DMS53 treated with DMSO at 0.1 percent for 48 hours (cell line): ENCODE results near the gene ASTN2.
"Not testable (repeated sequence)": the region's sequence is repeated elsewhere in the genome, so short reads cannot be mapped to it uniquely, and the experiment has no call there.

ENCODE experiments used
- DNase-seq: peaks from one replicate; lab custom pipeline; 2025; ENCODE audit not compliant: unreplicated experiment; lab: John Stamatoyannopoulos, UW

Gene ASTN2

DNA sequence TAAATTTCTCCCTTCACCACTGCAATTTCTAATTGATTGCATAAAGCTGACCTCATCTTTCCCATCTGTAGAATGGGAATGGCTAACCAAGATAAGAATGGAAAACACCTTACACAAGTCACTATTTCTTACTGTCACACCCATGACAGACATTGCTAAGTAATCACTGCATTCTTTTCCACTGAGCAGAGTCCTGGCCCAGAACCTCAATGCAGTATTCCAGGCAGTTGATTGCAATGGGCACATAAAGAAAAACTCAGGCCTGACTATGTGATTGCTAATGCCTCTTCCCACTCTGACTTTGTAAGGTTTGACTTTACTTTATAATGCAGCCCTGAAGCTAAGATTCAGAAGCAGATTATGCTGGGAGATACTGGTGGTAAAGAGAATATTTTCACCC is 698.4 kb downstream of the ASTN2 start:
- DNase-seq: no peak

DNA sequence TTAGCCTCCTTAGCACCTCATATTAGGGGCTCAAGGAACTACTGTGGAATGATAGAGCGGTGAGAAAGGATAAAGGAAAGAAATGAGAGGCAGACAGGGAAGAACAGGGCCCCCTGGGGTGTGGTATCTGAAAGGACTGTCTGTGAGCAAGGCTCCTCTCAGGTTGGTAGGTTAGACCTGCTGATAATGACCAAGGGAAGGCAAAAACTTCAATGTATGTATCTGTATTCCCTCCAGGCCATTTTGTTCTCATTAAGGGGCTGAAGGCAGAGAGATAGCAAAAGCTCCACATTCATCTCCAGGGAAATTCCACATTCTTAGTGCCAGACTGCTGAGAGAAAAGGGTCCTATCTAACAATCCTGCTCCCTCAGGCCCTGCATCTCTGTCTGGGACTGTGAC is 699.1 kb downstream of the ASTN2 start:
- DNase-seq: no peak

DNA sequence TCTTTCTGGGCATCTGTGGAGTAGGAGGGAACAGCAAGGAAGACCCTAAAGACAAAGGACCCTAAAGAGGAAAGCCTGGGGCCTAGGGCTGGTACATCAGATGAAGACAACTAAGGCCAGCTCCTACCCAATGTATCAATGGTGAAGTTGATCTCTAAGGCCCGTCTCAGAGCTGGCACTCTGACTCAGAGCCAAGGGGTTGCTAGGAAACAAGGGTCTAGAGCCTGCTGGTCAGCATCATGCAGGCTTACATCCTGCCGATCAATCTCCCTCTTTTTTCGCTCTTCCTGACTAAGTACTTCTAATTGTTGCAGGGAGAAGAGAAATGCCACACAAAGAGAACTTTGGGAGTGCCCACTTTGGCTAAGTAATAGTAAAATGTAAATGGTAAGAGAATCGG is 701.6 kb downstream of the ASTN2 start:
- DNase-seq: no peak

DNA sequence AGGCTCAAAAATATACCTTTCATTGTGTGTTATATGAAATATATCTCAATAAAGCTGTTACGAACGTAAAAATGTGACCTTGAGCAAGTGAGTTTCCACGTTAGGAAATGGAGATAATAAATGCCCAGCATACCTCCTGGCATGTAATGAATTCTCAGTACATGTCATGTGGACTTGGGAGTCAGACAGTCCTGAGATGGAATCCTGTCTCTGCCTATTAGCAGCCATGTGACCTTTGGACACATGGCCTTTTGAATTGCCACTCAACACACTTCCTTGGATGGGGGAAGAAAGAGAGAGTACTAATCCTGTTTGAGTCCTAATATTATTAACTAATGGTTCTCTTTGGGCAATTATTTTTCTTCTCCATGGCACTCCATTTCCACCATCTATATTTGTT is 702.1 kb downstream of the ASTN2 start:
- no peak for DNase-seq

DNA sequence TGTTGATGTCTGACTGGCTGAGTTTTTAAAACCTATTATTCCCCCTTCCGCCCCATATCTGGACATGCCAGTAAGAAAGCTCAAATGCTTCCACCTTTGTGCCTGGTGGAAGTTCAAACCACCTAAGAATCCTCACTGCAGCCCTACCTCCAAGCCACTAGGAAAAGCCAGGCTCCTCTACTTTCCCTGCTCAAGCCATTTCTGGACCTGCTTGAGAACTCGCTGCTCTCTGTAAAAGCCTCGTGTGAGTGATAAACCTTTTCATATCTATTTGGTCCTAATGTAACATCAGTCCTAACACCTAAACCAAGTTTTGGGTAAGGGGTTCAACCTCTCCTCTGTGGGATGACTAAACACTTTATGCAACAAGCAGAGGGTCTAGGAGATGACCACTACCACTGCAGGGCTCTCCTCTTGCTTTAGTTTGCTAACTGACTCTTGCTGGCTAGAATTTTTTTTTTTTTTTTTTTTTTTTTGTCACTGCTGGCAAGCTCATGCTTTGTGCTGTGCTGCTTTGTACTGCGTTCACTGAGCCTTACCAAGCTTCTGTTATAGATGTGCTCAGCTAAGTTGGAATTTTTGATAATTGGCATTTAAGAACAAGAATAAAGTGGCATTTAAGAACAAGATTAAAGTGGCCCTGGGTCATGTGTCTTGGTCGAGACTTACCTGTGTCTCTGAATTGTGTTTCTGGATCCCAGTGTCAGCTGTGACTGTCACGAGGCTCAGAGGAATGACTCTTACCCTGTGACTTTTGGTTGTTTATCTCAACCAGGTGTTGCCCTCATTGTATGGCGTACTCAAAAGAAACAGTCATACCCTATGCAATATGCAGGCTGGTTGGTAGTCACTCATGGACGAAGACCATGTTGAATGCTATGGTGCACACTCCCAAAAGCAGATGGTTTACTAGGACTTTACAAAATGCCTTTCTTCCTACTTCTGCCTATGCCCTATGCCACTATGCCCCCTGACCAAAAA is 708.3 kb downstream of the ASTN2 start:
- DNase-seq: no peak

DNA sequence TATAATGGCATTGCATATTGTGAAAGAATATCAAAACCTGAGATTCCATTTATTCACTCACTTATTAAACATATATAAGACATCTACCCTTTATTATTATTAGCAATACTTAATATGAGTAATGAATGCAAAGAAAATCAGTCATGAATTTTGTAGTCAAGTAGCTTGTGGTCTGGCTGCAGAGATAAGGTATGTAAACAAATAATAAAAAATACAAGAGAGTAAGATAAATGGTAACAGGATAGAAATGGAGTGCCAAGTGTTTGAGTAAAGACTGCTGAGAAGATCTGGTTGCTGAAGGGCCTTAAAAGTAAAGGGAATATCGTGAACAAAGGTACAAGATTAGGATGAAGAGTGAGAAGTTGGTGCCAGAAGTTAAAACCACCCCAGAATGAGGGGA is 709.3 kb downstream of the ASTN2 start:
- no peak for DNase-seq

DNA sequence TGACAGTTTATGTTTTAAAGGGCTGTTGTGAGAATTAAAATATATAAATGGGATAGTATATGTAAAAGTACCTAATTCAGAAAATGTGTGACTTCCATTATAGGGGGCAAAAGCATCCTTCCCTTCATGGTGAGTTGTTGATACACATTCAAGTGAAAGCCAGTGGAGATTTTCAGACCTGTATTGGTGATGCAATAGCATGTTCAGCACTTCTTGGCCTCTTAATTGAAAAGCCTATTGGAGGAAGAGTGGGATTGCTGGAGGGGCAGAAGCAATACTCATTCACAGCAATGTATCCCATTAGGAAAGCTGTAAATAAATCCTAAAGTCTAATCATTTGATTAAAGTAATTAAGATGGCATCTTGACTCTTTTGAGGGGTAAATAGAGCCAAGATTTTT is 710.4 kb downstream of the ASTN2 start:
- no peak for DNase-seq

DNA sequence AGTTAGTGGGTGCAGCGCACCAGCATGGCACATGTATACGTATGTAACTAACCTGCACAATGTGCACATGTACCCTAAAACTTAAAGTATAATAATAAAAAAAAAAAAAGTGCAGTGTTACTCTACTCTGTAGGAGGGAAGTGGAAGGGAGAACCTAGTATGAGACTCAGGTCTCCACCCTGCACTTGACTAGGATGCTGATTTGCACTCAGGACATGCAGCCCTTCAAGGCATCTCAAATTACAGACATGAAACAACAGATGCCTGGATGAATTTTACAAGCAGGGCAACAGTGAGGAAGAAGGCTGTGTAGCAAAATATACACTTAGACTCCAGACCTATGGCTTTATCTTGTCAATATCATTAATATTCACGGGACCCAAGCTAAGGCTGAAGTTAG is 711.2 kb downstream of the ASTN2 start:
- DNase-seq: no peak

DNA sequence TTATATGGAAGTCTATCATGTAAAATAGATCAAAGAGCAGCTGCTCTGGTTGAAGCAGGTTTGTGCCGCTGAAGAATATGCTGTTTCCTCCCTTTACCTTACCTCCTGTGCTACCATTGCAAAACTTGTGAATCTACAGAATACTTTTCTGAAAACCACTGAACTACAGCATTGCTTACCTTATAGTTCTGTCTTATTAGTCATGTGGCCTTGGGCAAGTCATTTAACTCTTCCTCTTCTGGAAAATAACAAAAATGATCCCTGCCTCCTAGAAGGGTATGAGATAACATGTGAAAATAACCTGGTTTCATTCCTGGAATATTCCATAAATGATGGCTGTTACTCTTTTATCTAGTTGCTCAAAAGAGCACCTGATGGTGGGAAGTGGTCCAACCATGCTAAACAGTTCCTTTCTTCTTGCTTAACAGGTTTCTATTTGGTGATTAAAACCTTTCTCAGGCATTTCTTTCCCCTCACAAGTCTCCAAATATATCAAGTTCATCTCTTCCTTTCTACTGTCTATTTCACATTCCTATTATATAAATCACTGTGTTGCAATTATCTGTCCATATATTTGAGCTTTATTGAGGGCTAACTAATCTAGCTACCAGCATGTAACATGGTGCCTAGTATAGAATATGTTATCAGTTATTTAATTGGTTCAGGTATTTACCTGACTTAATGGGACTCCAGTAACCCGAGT is 712.8 kb downstream of the ASTN2 start:
- no peak for DNase-seq

DNA sequence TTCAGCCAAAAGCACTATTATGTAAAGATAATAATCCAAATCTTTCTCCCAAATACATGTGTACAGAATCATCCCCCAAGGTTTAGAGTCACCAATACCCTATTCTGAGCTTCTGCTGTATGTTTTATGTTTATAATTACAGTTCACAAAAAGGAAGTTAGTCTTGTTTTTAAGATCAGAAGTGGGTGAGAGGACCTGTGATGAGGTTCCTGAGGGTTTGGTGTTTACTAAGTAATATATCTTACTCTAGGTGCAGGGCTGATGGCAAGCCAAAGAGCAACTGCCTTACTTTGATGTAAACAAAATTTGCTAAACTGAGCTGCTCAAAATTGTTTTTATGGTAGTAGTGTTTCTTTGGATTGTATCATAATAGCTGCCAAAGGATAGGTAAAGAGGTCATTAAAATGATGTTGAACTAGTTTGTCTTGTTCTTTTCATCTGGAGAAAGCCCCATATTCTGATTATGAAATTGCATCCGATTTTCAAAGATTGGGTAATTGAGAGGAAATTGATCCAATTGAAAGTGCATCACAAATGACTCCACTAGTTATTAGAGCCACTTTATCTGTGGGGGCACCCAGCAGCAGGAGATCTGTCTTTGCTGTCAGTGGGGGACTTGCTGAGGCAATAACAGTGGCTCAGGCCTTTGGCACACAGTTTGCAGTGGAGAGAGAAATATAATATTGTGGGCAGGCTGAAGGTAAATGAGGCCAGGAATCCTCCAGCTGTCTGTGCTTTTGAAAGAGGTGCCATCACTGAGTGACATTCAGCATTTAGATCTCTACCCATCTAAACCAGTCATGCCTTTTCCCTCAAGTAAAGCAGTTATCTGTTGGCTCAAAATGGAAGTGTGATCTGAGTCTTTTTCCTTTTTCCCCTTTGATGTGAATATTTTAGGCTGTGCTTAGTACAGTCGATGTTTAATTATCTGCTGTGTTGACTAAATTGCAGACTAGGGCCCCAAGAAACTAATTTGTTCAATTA is 713.7 kb downstream of the ASTN2 start:
- no peak for DNase-seq

DNA sequence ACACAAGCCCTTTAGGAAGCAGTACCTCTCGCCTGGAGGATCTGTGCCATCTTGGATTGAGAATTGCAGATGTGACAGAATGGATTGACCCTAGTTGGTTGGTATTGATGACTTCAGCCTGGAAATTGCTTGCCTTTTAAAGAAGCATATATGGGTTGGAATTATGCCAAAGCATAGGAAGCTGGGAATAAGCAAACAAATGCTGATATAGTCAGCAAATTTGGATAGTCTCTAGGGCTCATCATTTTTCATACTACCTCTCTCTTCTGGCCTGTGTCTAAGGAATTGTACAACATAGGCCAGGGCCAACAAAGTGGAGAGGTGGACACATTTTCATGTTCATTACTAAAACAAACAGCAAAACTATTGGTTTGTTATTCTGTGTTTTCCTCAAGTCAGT is 714.6 kb downstream of the ASTN2 start:
- DNase-seq: no peak

DNA sequence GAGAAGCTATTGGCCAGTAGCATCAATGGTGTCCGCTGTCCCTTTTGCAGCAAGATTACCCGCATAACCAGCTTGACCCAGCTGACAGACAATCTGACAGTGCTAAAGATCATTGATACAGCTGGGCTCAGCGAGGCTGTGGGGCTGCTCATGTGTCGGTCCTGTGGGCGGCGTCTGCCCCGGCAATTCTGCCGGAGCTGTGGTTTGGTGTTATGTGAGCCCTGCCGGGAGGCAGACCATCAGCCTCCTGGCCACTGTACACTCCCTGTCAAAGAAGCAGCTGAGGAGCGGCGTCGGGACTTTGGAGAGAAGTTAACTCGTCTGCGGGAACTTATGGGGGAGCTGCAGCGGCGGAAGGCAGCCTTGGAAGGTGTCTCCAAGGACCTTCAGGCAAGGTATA is 717.0 kb downstream of the ASTN2 start:
- no peak for DNase-seq

DNA sequence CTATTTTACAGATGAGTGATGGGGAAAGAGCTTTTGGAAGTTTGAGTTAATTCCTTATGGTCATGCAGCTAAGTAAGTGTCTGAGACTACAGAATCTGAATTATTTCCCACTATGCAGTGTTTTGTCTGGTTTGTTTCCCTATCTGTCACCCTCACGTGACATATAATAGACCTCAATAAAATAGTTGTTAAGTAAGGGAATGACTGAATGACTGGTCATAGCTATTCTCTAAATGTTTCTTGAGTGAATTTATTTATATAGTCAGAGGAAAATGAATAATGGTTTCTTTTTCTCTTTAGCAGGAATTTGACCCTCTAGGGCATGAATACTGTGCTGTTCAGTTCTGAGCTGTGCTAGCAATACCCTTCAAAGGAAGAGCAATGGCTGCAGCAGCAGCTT is 717.5 kb downstream of the ASTN2 start:
- DNase-seq: no peak

DNA sequence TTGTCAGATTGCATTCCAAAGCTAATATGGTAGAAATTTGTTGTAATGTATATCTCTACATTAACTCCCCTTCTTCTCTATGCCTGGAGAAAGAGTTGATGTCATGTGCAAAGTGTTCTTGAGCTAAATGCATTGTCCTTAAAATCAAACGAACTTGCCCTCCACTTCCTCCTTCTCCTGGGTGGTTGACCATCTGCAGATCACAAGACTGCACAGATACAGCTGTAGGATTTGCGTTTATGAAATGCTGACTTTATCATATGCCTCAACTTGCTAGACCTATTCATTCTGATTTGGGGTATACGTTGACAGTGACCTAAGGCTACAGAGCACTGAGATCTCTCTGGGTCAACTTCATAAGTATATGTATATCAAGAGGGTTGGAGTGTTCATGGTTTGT is 719.4 kb downstream of the ASTN2 start:
- DNase-seq: no peak

DNA sequence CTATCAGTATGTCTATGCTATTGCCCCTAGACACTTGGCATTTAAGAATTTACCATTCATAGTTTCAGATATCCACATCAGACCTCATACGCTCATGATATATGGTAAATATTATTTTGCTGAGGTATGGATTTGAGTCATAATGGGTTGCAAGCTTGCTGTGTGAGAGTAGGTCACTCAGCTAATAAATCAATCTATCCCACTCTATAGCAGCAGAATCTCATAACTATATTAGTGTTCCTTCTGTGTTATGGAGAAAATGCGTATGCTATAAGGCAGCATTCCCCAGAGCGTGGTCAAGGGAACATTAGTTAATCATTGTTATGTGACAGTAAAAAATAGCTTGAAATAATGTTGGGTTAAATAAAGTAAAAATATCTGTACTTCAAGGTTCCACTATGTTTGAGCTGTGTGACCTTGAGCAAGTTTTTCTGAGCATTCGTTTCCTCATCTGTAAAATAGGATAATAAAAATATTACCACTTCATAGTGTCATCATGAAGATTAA is 720.0 kb downstream of the ASTN2 start:
- DNase-seq: no peak

DNA sequence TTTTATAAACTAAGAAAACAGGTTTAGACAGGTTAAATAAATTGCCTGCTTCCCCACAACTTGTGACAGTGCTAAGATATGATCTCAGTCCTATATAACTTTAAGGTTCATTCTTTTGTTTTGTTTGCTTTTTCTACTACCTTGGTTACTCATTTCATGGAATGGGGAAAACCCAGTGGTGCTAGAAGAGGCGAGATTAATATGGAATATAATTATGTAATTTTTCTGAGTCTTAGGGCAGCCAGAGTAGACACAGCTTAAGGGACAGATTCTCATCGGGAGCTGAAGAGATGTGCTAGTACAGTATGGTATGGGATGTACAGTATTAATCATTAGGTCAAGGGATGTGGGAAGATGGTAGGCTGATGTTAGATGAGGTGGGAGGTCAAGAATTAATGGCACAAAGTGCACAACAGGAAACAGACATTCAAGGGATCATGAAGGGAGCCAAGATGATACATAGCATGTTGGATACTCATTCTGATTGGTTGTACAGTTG is 721.6 kb downstream of the ASTN2 start:
- no peak for DNase-seq

DNA sequence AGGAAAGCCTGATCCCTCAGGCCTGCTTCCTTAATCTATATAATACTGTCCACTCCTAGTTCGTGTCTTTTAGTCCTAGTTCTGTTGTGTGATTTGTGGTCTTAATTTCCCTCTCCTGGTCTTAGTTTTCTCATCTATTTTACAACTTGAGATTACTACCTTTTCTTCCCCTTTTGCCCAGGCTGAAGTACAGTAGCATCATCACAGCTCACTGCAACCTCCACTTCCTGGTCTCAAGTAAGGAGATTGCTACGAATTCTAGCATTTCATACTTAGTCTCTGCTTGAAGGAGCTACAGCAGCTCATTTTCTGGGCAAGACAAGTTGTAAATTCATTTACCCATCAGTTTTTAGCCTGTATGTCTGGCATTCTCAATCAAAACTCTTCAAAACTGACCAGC is 722.2 kb downstream of the ASTN2 start:
- DNase-seq: no peak

DNA sequence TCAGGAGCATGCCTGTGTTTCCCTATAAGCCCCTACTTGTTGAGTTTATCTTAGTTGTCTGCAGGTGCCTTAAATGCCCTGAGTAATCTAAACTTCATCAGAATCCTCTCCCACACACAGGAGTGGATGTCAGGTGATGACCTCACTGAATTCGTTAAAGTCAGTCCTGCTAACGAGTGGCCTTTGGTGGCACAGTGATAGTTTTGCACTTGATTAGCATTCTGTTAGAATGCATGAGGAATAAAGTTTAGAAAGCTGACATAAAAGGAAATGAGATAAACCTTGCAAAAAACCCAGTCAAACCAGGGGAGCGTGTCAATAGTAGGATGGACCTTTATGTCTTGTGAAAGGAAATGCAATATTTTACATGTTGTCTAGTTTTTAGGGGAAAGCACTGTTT is 723.2 kb downstream of the ASTN2 start:
- DNase-seq: no peak

DNA sequence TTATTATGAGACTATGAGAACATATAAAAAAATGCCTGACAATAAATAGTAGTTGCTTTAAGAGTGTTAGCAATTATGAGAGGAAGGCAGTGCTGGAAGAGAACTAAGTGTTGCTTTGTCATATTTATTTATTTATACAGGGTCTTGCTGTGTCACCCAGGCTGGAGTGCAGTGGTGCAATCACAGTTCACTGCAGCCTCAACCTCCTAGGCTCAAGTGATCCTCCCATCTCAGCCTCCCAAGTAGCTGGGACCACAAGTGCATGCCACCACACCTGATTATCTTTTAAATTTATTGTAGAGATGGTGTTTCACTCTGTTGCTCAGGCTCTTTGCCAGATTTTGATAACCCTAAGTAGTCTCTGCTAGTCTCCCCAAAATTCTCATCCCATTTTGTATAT is 724.1 kb downstream of the ASTN2 start:
- not testable (repeated sequence) for DNase-seq

DNA sequence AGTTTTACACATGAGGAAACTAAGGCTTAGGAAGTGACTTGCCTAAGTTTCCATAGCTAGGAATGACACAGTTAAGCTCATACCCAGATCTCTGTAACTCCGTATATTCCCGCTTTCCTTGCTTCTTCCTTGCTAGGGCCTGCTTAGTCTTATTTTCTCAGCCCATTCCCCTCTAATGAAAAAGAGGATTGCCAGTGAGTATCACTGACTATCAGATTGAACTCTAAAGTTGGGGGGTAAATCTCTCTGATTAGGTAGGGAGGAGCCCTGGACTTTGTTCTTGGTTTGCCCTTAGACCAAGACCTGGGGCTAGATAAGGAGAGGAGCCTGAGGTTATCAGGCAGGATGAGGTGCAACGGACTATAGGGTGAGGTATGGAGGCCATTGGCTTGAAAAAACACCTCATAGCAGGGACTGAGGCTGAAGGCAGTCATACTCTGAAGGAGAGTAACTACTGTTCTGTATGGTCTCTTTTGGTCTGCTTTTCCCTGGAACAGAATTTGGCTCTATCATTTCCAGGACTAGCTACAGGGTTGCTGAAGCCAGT is 725.3 kb downstream of the ASTN2 start:
- no peak for DNase-seq
